NB4 (cell line): ENCODE results near the gene AKT1.

Experiments
- DNase-seq: peaks from one replicate; pipeline ENCODE4 v3.0.0; 2010; ENCODE audit warnings: low read depth
- H3K4me3 ChIP-seq: one replicate; pipeline ENCODE4 v1.5.1; 2011; ENCODE audit warnings: mild to moderate bottlenecking, low read depth, low read length, moderate library complexity
- MYC ChIP-seq: IDR thresholded peaks from 2 replicates; pipeline ENCODE4 v1.6.1; 2011; ENCODE audit warnings: low read depth, low read length
- POLR2A ChIP-seq: IDR thresholded peaks from 2 replicates; pipeline ENCODE4 v1.6.1; 2011; ENCODE audit warnings: mild to moderate bottlenecking; ENCODE audit not compliant: insufficient read length; ENCODE audit errors: extremely low read depth
- TF ChIP-seq, protein P1 (sequence below): IDR thresholded peaks from 2 replicates; pipeline ENCODE4 v1.6.1; 2011; ENCODE audit warnings: low read depth, low read length
- TF ChIP-seq, protein P2 (sequence below): IDR thresholded peaks from one replicate; pipeline ENCODE4 v1.5.1; 2012; ENCODE audit warnings: low read depth, low read length

AKT1 gene

DNA sequence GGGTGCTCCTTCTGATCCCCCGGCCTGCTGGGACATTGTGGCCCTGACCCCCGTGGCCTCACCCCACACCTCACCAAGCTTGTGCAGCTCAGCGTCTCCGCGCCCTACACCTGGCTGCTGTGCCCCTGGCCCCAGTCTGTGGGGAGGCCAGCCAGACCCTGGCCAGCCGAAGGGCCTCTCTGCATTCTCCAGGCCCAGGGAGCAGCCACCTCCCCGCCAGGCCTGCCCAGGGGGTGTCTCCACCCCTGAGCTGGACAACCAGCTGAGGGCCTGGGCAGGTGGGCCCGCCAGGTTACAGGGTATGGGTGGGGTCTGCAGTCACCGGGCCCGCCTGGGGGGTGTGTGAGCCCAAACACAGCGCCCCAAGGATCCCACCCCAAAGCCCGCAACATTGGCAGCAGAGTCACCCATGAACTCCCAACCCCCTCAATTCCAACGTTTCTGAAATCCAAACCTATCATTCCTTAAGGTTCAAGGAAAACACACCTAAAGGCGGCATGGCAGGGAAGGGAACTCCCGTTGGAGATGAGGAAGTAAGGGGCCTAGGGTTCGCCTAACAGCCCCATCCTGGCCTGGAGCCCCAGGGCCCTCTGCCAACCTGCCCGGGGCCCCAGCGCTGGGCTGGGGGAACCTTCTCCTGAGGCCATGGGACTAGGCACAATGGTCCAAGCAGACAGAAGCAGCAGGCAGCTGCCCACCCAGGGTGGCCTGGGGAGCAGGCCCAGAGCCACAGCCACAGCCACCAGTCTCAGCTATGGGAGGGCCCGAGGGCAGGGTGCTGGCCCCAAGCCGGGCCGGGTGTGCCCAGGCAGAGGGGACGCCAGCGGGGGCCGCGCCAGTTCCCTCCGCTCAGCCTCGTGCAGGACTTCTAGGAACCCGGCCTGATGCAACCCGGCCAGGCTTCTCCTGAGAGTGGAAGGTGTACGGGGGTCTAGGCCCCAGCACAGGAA lies 8.5 kb downstream of the AKT1 start:
- TF ChIP-seq POLR2A (no peak), MYC (no peak)
- TF ChIP-seq, protein P1, sequence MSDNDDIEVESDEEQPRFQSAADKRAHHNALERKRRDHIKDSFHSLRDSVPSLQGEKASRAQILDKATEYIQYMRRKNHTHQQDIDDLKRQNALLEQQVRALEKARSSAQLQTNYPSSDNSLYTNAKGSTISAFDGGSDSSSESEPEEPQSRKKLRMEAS = no peak
- TF ChIP-seq, protein P2, sequence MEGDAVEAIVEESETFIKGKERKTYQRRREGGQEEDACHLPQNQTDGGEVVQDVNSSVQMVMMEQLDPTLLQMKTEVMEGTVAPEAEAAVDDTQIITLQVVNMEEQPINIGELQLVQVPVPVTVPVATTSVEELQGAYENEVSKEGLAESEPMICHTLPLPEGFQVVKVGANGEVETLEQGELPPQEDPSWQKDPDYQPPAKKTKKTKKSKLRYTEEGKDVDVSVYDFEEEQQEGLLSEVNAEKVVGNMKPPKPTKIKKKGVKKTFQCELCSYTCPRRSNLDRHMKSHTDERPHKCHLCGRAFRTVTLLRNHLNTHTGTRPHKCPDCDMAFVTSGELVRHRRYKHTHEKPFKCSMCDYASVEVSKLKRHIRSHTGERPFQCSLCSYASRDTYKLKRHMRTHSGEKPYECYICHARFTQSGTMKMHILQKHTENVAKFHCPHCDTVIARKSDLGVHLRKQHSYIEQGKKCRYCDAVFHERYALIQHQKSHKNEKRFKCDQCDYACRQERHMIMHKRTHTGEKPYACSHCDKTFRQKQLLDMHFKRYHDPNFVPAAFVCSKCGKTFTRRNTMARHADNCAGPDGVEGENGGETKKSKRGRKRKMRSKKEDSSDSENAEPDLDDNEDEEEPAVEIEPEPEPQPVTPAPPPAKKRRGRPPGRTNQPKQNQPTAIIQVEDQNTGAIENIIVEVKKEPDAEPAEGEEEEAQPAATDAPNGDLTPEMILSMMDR = no peak
- no peak for DNase-seq

DNA sequence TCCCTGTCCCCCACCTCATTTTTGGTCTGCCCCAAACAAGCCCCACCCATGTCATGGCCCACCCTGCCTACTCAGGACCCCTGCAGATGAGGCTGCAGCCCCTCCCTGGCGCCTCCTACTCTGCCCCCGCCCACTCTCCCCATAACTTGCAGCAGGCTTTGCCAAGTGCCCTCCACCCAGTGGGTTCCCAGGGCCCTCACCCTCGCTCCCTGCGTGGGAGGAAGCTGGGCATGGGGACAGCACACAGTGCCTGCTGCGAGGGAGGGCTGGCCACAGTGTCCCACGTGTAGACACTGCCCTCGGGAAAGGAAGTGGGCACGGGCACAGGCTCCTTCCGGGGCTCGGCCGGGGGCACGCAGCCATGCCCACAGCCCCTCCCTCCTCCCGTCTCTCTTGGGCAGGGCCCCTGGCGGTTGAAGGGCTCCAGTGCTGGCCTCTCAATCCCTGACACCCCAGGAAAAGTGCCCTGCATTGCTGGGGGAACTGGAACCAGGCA lies 9.4 kb downstream of the AKT1 start:
- H3K4me3 ChIP-seq = no peak overlapping the region
- TF ChIP-seq, protein P2 = no peak
- TF ChIP-seq POLR2A (no peak), MYC (no peak)
- TF ChIP-seq, protein P1 = no peak
- no peak for DNase-seq

More for the DNA sequence above, 8.5 kb downstream of the AKT1 start:
- no peak overlapping the region for H3K4me3 ChIP-seq

DNA sequence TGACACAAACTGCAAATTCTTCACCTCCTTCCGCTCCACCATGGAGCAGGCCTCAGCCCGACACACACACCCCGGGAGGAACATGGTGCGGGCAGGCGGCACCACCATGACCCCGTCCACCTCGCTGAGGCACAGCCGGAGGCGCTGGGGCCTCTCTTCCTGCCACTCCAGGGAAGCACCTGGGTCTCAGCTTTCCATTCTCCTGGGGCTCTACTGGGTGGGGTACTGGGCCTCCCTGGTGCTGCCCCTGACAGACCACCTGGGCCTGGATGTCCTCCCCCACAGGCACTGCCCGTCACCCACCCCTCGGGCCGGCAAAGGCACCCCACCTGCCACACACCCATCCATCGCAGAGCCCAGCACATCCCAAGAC lies 9.9 kb downstream of the AKT1 start:
- no peak for TF ChIP-seq POLR2A
- no peak for TF ChIP-seq MYC
- TF ChIP-seq, protein P2 = no peak
- TF ChIP-seq, protein P1 = no peak
- H3K4me3 ChIP-seq = no peak overlapping the region
- DNase-seq = no peak

DNA sequence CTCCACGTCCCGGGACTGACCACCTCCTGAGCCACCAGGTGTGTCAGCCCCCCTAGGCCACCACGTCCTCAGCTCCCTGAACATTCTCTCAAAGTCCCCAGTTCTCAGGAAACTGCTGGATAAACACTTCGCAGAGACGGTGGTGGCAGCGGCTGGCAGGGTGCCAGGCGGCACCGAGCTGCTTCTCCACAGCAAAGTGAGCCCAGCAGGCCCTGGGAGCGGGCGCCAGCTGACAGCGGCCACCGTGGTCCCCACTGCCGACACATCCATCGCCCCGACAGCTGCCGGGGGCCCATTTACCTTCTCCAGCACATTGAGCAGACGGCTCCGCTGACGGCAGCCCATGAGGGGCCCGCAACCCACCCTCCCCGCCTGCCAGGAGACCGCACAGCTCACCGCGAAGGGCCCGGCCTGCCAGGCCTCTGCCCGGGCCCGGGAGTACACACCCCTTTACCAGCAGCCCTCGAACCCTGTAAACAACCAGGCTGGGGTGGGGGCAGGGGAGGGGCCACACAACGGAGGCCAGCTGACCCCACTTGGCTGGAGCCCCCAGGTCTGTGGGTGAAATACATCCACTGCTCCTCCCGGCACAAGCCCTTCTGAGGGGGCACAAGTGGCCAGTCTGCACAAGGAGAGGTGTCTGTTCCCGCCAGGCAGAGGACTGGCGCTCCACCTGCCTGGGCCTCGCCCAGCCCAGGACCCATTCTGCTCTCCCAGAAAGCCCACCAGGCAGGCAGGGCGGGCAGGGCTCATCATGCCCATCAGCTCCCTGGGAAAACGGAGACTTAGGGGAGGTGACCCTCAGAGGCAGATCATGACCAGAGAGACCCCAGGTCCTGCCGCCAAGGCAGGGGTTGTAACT lies 10.5 kb downstream of the AKT1 start:
- no peak for DNase-seq
- H3K4me3 ChIP-seq = no peak overlapping the region
- TF ChIP-seq MYC (no peak), POLR2A (no peak)
- TF ChIP-seq, protein P2 = no peak
- TF ChIP-seq, protein P1 = no peak

DNA sequence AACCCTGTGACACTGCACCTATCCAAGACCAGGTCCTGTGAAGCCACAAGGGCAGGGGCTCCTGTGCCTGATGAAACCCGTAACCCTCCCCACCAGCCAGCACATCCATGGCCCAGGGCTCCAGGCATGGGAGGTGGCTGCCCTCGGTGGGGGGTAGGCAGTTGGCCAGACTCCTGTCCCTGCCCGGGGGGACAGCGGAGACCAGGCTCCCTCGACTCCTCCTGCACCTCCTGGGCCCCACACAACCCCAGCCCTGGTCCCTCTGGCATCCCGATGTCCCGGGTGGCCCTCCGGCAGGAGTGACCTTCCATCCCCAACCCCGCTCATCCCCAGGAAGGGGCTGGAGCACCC lies 11.4 kb downstream of the AKT1 start:
- DNase-seq = no peak
- TF ChIP-seq, protein P2 = no peak
- TF ChIP-seq, protein P1 = no peak
- TF ChIP-seq POLR2A = no peak
- no peak for TF ChIP-seq MYC
- H3K4me3 ChIP-seq = no peak overlapping the region
